Osteocyte (in vitro differentiated cells): Measurements from ENCODE around the gene HTR3D. TPM values are rescaled to one million over a fixed set of nuclear protein-coding genes. Genes with fewer than 3 reads are reported as not detected.

ENCODE experiments used
- DNase-seq: peaks from one replicate; pipeline ENCODE4 v3.0.0; 2021; ENCODE audit warnings: mixed read lengths; ENCODE audit not compliant: unreplicated experiment; ENCODE audit errors: extremely low spot score
- H3K27ac Mint-ChIP-seq: one replicate; pipeline ENCODE4 v1.8.0; 2021; ENCODE audit warnings: mild to moderate bottlenecking, mixed read lengths; ENCODE audit not compliant: unreplicated experiment
- H3K27me3 Mint-ChIP-seq: one replicate; pipeline ENCODE4 v1.8.0; 2021; ENCODE audit warnings: mixed read lengths; ENCODE audit not compliant: unreplicated experiment
- H3K36me3 Mint-ChIP-seq: one replicate; pipeline ENCODE4 v1.8.0; 2021; ENCODE audit warnings: mixed read lengths; ENCODE audit not compliant: unreplicated experiment
- H3K4me1 Mint-ChIP-seq: one replicate; pipeline ENCODE4 v1.8.0; 2021; ENCODE audit warnings: mixed read lengths; ENCODE audit not compliant: unreplicated experiment
- H3K4me3 Mint-ChIP-seq: one replicate; pipeline ENCODE4 v1.8.0; 2021; ENCODE audit warnings: mild to moderate bottlenecking, moderate library complexity, mixed read lengths; ENCODE audit not compliant: unreplicated experiment
- H3K9me3 Mint-ChIP-seq: one replicate; pipeline ENCODE4 v1.8.0; 2021; ENCODE audit warnings: mixed read lengths; ENCODE audit not compliant: unreplicated experiment
- CTCF ChIP-seq: fragments of 200-600 bp; sonication (generic); IDR thresholded peaks from 2 replicates; pipeline ENCODE4 v1.5.0; 2021; ENCODE audit warnings: antibody characterized with exemption, mild to moderate bottlenecking, moderate library complexity
- long read RNA-seq: library from polyadenylated mRNA; unstranded; transcript quantifications from one replicate; pipeline ENCODE4 v2.0.0, GENCODE V29; 2021
- total RNA-seq: library from RNA; stranded (reverse); gene quantifications from 2 replicates; pipeline ENCODE4 v1.2.1, GENCODE V29; 2021

HTR3D gene
- total RNA-seq: not detected in 2 replicates
- long read RNA-seq: 0 reads

- Mint-ChIP-seq H3K27me3 (peaks cover 36% of the 10 kb centered on the region), H3K36me3 (no peaks in the 10 kb centered on the region), H3K27ac (no peak within 1 kb of the TSS), H3K4me3 (no peak within 1 kb of the TSS), H3K4me1 (peaks cover 6% of the 10 kb centered on the region), H3K9me3 (no peaks in the 10 kb centered on the region)
- TF ChIP-seq CTCF: no peak
- DNase-seq: no peak
Measured at GRCh38 chr3:184031187-184031792, at the start of gene HTR3D. Gene HTR3D, plus strand, starts transcription at chr3:184031742. Its CDS starts 0 bp downstream, at chr3:184031742.

GRCh38 chr3:183981990-183982644 is 49.4 kb upstream of the HTR3D start:
- DNase-seq: no peak
- Mint-ChIP-seq H3K27me3 (no peaks in the 10 kb centered on the region), H3K27ac (no peak overlapping the region), H3K36me3 (peaks cover 50% of the 10 kb centered on the region), H3K4me1 (peaks cover 24% of the 10 kb centered on the region), H3K4me3 (no peak overlapping the region), H3K9me3 (peaks cover 3% of the 10 kb centered on the region)
- TF ChIP-seq CTCF: no peak

- no peak for TF ChIP-seq CTCF
- H3K27me3 Mint-ChIP-seq: no peaks in the 10 kb centered on the region
- no peaks in the 10 kb centered on the region for H3K9me3 Mint-ChIP-seq
- H3K36me3 Mint-ChIP-seq: peaks cover 59% of the 10 kb centered on the region
- H3K27ac Mint-ChIP-seq: peak overlapping the region; percentile 50
- H3K4me1 Mint-ChIP-seq: peaks cover 16% of the 10 kb centered on the region
- no peak for DNase-seq
- H3K4me3 Mint-ChIP-seq: no peak overlapping the region
Measured at GRCh38 chr3:183984127-183984740, 47.3 kb upstream of the HTR3D start.

- no peak overlapping the region for H3K4me3 Mint-ChIP-seq
- TF ChIP-seq CTCF: no peak
- no peaks in the 10 kb centered on the region for H3K27me3 Mint-ChIP-seq
- H3K27ac Mint-ChIP-seq: no peak overlapping the region
- no peak for DNase-seq
- peaks cover 16% of the 10 kb centered on the region for H3K4me1 Mint-ChIP-seq
- no peaks in the 10 kb centered on the region for H3K9me3 Mint-ChIP-seq
- H3K36me3 Mint-ChIP-seq: peaks cover 59% of the 10 kb centered on the region
Measured at GRCh38 chr3:183984749-183985729, 46.5 kb upstream of the HTR3D start.
